ENCODE results near the gene CPLX3.

- TF ChIP-seq POLR2A (IDR thresholded peaks at IDR 0.05) (no peak), CTCF (IDR thresholded peaks at IDR 0.05) (no peak)
Observed at GRCh38 chr15:74857671-74858368, 31.4 kb downstream of the CPLX3 start.
